GM19099 (cell line): ENCODE results near the gene TPSD1.
"Not testable (repeated sequence)": the region's sequence is repeated elsewhere in the genome, so short reads cannot be mapped to it uniquely, and the experiment has no call there.

Source experiments
- POLR2A ChIP-seq: IDR thresholded peaks from 3 replicates; pipeline ENCODE4 v1.6.1; 2011; ENCODE audit warnings: low read depth; ENCODE audit not compliant: insufficient read length; ENCODE audit errors: extremely low read depth

TPSD1 gene

GRCh38 chr16:1240436-1240835 lies 15.4 kb upstream of the TPSD1 start, which contains the start of gene TPSAB1:
Gene TPSAB1, plus strand, starts transcription at chr16:1240705. Its CDS starts 234 bp downstream, at chr16:1240939.
- not testable (repeated sequence) for TF ChIP-seq POLR2A

- TF ChIP-seq POLR2A, result no peak
These were observed 11.0 kb upstream of the TPSD1 start for GRCh38 chr16:1244881-1245280.

GRCh38 chr16:1245452-1246020 lies 10.3 kb upstream of the TPSD1 start:
- TF ChIP-seq POLR2A, result no peak

DNA sequence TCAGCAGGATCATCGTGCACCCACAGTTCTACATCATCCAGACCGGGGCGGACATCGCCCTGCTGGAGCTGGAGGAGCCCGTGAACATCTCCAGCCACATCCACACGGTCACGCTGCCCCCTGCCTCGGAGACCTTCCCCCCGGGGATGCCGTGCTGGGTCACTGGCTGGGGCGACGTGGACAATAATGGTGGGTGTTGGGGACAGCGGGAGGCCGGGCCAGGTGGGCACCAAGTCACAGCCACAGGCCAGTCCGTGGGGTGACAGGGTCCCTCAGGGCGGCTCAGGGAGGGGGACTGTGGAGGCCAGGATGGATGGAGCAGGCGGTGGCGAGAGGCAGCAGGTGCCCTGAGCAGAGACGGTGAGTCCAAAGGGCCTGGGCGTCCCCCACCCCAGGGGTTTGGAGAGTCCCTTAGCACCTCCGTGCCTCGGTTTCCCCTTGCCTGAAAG lies 1.0 kb downstream of the TPSD1 start:
- TF ChIP-seq POLR2A, result no peak

DNA sequence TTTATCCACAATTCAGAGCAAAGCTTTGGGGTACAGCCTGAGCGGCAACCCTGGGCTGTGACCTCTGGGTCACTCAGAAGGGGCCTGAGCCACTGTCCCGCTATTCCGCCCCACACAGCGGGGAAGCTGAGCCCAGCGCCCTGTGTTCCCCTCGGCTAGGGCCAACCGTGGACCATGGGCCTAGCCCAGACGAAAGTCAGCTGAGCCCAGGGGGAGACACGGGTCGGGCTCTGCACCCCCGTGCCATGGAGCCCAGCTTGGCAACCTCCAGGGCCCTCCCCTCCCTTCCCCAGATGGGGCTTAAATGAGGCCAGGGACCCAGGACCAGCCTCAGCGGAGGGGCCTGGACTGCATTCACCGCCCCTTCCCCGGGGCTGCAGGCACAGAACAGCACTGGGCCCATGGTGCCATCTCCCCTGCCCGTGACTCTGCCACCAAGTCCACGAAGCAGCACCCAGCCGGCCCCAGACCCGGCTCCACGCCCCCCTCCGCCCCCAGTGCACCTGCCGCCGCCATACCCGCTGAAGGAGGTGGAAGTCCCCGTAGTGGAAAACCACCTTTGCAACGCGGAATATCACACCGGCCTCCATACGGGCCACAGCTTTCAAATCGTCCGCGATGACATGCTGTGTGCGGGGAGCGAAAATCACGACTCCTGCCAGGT lies 1.8 kb downstream of the TPSD1 start:
- no peak for TF ChIP-seq POLR2A

- no peak for TF ChIP-seq POLR2A
These were observed 2.3 kb downstream of the TPSD1 start for GRCh38 chr16:1258225-1258600.

- no peak for TF ChIP-seq POLR2A
These were observed 3.3 kb downstream of the TPSD1 start for GRCh38 chr16:1258906-1259759.

GRCh38 chr16:1259760-1260068 lies 3.8 kb downstream of the TPSD1 start:
- TF ChIP-seq POLR2A, result no peak

- no peak for TF ChIP-seq POLR2A
These were observed 4.3 kb downstream of the TPSD1 start for GRCh38 chr16:1260101-1260680.

GRCh38 chr16:1261131-1261892 lies 5.4 kb downstream of the TPSD1 start:
- no peak for TF ChIP-seq POLR2A

GRCh38 chr16:1262210-1262845 lies 6.5 kb downstream of the TPSD1 start:
- TF ChIP-seq POLR2A, result no peak

DNA sequence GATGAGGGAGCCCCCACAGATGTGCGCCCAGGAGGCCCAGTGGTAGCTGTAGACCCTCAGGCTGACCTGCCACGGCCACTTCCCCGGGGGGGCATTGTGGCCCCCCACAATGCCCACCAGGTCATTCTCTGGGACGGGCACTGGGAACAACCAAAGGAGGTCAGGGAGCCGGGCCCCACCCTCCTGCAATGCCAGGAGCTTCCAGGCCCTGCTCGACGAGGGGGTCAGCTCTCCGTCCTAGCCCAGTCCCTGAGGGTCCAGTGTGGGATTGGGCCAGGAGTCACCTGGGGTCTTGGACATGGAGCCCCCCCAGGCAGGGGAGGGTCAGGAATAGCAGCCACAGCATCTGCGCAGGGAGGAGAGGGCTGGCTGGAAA lies 7.0 kb downstream of the TPSD1 start:
- TF ChIP-seq POLR2A, result no peak

- TF ChIP-seq POLR2A, result no peak
These were observed 7.9 kb downstream of the TPSD1 start for GRCh38 chr16:1263591-1264344.
